SH-SY5Y (cell line): Measurements from ENCODE around the gene RTN4.

Source experiments
- GATA2 ChIP-seq: IDR thresholded peaks from 2 replicates; pipeline ENCODE4 v1.6.1; 2011; ENCODE audit warnings: mild to moderate bottlenecking, low read depth, low read length
- GATA3 ChIP-seq: IDR thresholded peaks from 2 replicates; pipeline ENCODE4 v1.6.1; 2011; ENCODE audit warnings: low read depth, mild to moderate bottlenecking, low read length, moderate library complexity

Gene RTN4

DNA sequence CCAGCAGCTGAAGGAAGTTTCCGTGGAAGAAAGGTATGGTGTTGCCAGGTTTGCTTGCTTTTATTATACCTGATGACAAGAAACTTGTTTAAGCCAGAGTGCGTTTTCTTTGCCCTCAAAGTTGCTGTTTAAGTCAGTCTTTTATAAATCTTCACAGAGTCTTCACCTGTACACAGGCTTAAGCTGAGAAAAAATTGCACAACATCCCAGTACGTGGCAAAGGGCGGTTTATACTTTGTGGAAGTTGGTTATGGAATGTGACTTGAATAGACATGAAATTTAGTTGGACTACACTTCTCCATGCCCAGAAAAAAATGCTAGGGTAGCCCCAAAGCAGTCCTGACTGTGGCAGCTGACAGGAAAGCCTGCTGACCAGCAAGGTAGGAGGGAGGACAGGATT lies 121.5 kb downstream of the RTN4 start:
- TF ChIP-seq GATA2 (no peak), GATA3 (no peak)

DNA sequence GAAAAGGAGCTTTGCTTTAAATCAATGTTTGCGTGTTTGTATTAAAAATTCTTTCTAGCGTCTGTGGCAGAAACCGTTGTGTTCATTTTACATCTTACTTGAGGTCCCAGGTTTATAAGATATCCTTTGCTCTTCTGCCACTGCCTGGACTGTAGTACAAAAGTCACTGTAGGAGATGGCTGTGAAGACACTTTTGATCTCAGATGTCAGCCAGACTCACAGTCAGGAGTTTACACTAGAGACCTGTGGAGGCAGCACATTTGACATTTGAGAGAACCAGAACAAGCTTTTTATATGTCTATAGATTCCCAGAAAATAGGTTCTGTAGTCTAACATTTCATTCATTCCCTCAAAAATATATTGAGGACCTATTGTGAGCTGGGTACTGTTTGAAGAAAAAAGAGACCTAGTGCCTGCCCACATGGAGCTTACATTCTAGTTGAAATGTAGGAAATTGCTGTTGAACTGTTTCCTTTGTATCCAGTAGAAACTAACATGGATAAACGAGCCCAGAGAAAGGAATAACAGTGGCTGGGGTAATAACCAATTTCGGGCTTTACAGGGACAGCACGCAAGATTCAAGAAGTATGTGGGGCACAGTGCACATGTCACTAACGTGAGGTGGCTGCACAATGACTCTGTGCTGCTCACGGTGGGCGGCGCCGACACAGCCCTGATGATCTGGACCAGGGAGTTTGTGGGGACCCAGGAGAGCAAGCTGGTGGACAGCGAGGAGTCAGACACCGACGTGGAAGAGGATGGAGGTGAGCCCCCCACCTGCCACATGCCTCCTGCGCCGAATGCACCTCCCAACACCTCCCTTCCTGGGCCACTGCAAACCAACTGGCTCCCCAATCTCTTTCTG lies 122.3 kb downstream of the RTN4 start:
- TF ChIP-seq GATA3: no peak

DNA sequence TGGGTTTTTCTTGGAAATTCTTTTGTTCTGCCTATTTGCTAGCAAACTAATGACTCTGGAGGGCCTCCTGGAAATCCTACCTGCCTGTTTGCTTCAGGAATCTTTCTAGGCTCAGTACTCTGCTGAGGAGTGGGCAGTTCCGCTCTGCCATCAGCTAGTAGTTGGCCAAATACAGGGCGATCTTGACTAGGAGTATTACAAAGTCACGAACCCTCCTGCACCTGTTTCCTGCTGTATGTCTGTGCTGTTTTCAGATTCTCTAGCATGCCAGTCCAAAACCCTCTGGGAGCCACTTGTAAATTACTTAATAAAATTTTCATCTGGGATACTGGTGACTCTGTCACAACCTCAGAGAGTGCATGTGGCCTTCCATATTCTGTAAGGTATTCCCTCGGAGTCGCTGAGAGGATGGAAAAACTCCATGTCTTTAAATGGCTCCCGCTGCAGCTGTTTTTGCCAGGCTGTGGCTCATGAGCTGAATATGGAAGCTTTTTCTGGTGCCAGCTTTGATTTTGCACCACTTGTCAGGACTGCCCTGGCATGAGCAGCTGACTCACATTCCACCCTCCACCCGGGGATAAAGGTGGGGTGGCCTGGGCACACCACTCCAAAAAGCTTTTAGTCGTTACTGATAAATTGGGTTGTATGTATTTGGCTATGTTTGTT lies 123.0 kb downstream of the RTN4 start:
- TF ChIP-seq GATA3 (no peak), GATA2 (no peak)

DNA sequence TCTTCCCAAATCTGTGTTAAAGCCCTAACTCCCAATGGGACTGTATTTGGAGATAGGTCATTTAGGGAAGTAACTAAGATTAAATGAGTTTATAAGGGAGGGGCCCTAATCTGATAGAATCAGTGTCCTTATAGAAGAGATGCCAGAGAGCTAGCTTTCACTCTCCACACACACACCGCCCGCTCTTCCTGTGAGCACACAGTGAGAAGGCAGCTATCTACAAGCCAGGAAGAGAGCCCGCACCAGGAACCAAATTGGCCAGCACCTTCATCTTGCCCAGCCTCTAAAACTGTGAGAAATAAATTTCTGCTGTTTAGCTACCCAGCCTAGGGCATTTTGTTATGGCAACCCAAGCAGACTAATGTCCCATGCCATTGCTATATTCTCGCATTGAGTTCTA lies 125.2 kb downstream of the RTN4 start:
- TF ChIP-seq GATA3 (no peak), GATA2 (no peak)

DNA sequence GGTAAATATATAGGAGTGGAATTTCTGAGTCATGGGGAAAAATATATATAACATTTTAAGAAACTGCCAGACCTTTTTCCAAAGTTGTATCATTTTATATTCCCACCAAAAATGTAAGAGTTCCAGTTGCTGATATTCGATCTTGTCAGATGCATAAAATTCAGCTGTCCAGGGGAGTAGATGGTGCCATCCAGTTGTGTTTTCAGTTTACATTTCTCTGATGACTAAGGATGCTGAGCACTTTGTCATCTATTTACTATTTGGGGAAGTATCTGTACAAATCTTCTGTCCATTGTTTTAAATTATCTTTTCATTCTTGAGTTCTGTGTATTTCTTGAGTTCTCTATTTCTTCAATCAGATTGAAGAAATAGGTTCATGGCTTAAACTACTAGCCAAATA lies 126.1 kb downstream of the RTN4 start:
- TF ChIP-seq GATA2: no peak
- no peak for TF ChIP-seq GATA3
